Neural cell (in vitro differentiated cells): ENCODE measurements around the gene HCFC2. TPM values are rescaled to one million over a fixed set of nuclear protein-coding genes. Genes with fewer than 3 reads are reported as not detected.
"Not testable (repeated sequence)": the region's sequence is repeated elsewhere in the genome, so short reads cannot be mapped to it uniquely, and the experiment has no call there.

Source experiments
- H2AFZ ChIP-seq: fragments of 200-600, 300-800 bp; sonication (generic), shearing (Covaris generic); 2 replicates; pipeline ENCODE4 v1.6.0; 2014; ENCODE audit warnings: low read depth, mild to moderate bottlenecking, antibody characterized with exemption, low read length, moderate library complexity
- H3F3A ChIP-seq: fragments of 200-600 bp; shearing (Covaris generic); 2 replicates; pipeline ENCODE4 v1.6.1; 2016; ENCODE audit warnings: mild to moderate bottlenecking, moderate library complexity, mixed read lengths, antibody characterized with exemption, low read length; ENCODE audit not compliant: insufficient read depth, poor library complexity, severe bottlenecking
- H3K27ac ChIP-seq: fragments of 200-600, 300-800 bp; sonication (generic), shearing (Covaris generic); 2 replicates; pipeline ENCODE4 v1.5.1; 2014; ENCODE audit warnings: mild to moderate bottlenecking, low read length, moderate library complexity
- H3K27me3 ChIP-seq: fragments of 300-800, 200-600 bp; sonication (generic), shearing (Covaris generic); 2 replicates; pipeline ENCODE4 v1.6.0; 2014; ENCODE audit warnings: mild to moderate bottlenecking, low read depth, low read length, moderate library complexity; ENCODE audit not compliant: insufficient read depth
- H3K36me3 ChIP-seq: fragments of 300-800, 200-600 bp; sonication (generic), shearing (Covaris generic); 2 replicates; pipeline ENCODE4 v1.5.1; 2014; ENCODE audit warnings: mild to moderate bottlenecking, antibody characterized with exemption, low read length, moderate library complexity; ENCODE audit not compliant: insufficient read depth
- H3K4me2 ChIP-seq: fragments of 300-800, 200-600 bp; sonication (generic), shearing (Covaris generic); 2 replicates; pipeline ENCODE4 v1.6.0; 2014; ENCODE audit warnings: mild to moderate bottlenecking, low read length
- H3K4me3 ChIP-seq: fragments of 300-800, 200-600 bp; sonication (generic), shearing (Covaris generic); 2 replicates; pipeline ENCODE4 v1.5.1; 2014; ENCODE audit warnings: mild to moderate bottlenecking, low read length, moderate library complexity
- H3K79me2 ChIP-seq: fragments of 200-600 bp; shearing (Covaris generic); replicated peaks from 2 replicates; pipeline ENCODE4 v1.6.0; 2014; ENCODE audit warnings: mild to moderate bottlenecking, low read length, moderate library complexity; ENCODE audit not compliant: insufficient read depth
- H3K9ac ChIP-seq: fragments of 300-800, 200-600 bp; sonication (generic), shearing (Covaris generic); 2 replicates; pipeline ENCODE4 v1.6.1; 2016; ENCODE audit warnings: mild to moderate bottlenecking, low read length, mixed read lengths
- H3K9me2 ChIP-seq: fragments of 200-600 bp; shearing (Covaris generic); 2 replicates; pipeline ENCODE4 v1.6.1; 2016; ENCODE audit warnings: mild to moderate bottlenecking, low read length, mixed read lengths; ENCODE audit not compliant: insufficient read depth
- H3K9me3 ChIP-seq: fragments of 200-600, 300-800 bp; sonication (generic), shearing (Covaris generic); 2 replicates; pipeline ENCODE4 v1.6.1; 2016; ENCODE audit warnings: mild to moderate bottlenecking, mixed run types, low read length, moderate library complexity, mixed read lengths
- H4K20me1 ChIP-seq: fragments of 200-600 bp; shearing (Covaris generic); 2 replicates; pipeline ENCODE4 v1.6.1; 2016; ENCODE audit warnings: mild to moderate bottlenecking, mixed run types; ENCODE audit not compliant: insufficient read depth
- CTCF ChIP-seq: fragments of 450-650 bp; IDR thresholded peaks from 2 replicates; pipeline ENCODE4 v1.5.1; 2014; ENCODE audit warnings: antibody characterized with exemption, mild to moderate bottlenecking, moderate library complexity; ENCODE audit not compliant: poor library complexity, severe bottlenecking
- EP300 ChIP-seq: fragments of 450-650 bp; conservative IDR thresholded peaks from 2 replicates; pipeline ENCODE4 v1.6.1; 2014; ENCODE audit warnings: antibody characterized with exemption, mild to moderate bottlenecking, moderate library complexity; ENCODE audit not compliant: poor library complexity, severe bottlenecking
- EZH2 ChIP-seq: fragments of 200-600, 300-800 bp; shearing (Covaris generic), sonication (generic); IDR thresholded peaks from 2 replicates; pipeline ENCODE4 v1.6.1; 2014; ENCODE audit warnings: antibody characterized with exemption, low read length, borderline replicate concordance, mild to moderate bottlenecking; ENCODE audit not compliant: insufficient read depth, poor library complexity, severe bottlenecking
- MXI1 ChIP-seq: fragments of 450-650 bp; conservative IDR thresholded peaks from 2 replicates; pipeline ENCODE4 v1.6.1; 2014; ENCODE audit warnings: antibody characterized with exemption, mild to moderate bottlenecking; ENCODE audit not compliant: poor library complexity, severe bottlenecking
- POLR2AphosphoS5 ChIP-seq: IDR thresholded peaks from 2 replicates; pipeline ENCODE4 v1.6.1; 2012
- RAD21 ChIP-seq: fragments of 450-650 bp; conservative IDR thresholded peaks from 2 replicates; pipeline ENCODE4 v1.6.1; 2014; ENCODE audit warnings: antibody characterized with exemption, mild to moderate bottlenecking, moderate library complexity
- REST ChIP-seq: IDR thresholded peaks from 2 replicates; pipeline ENCODE4 v1.6.1; 2012; ENCODE audit warnings: borderline replicate concordance
- SMC3 ChIP-seq: fragments of 450-650 bp; conservative IDR thresholded peaks from 2 replicates; pipeline ENCODE4 v1.6.1; 2014; ENCODE audit warnings: antibody characterized with exemption, mild to moderate bottlenecking, moderate library complexity; ENCODE audit not compliant: poor library complexity
- TAF1 ChIP-seq: IDR thresholded peaks from 2 replicates; pipeline ENCODE4 v1.6.1; 2012; ENCODE audit warnings: low read depth
- polyA plus RNA-seq: library from polyadenylated mRNA; depleted of rRNA; stranded (reverse); fragments of >200 nt; gene quantifications from 2 replicates; pipeline ENCODE4 v1.2.3, GENCODE V29; 2014

HCFC2 gene
- polyA plus RNA-seq, 1 donor from 2014 or later = 62.4 TPM

- no peaks in the 10 kb centered on the region for H3K9me3 ChIP-seq
- no peak overlapping the region for H2AFZ ChIP-seq
- H3K9ac ChIP-seq = no peak overlapping the region
- no peaks in the 10 kb centered on the region for H3F3A ChIP-seq
- H3K4me3 ChIP-seq = no peak overlapping the region
- no peaks in the 10 kb centered on the region for H3K36me3 ChIP-seq
- no peak overlapping the region for H3K27ac ChIP-seq
- no peak for TF ChIP-seq REST
- TF ChIP-seq SMC3 = peak; percentile 4
- no peaks in the 10 kb centered on the region for H3K9me2 ChIP-seq
- no peaks in the 10 kb centered on the region for H3K79me2 ChIP-seq
- no peak overlapping the region for H3K4me2 ChIP-seq
- no peaks in the 10 kb centered on the region for H4K20me1 ChIP-seq
- no peaks in the 10 kb centered on the region for H3K27me3 ChIP-seq
Observed at GRCh38 chr12:104109446-104110271, 45.3 kb downstream of the HCFC2 start.

- not testable (repeated sequence) for H3K79me2 ChIP-seq, H3K36me3 ChIP-seq, H4K20me1 ChIP-seq, H3K4me3 ChIP-seq, H3K9me2 ChIP-seq, H3K27ac ChIP-seq, H3F3A ChIP-seq, H3K27me3 ChIP-seq, H3K9ac ChIP-seq, H3K4me2 ChIP-seq, H3K9me3 ChIP-seq, H2AFZ ChIP-seq
Observed at GRCh38 chr12:104114834-104115586, 50.7 kb downstream of the HCFC2 start.

- no peak overlapping the region for H3K27ac ChIP-seq
- H3K4me3 ChIP-seq = no peak overlapping the region
- TF ChIP-seq EP300 = no peak
- TF ChIP-seq TAF1 = no peak
- no peak for TF ChIP-seq CTCF
- no peak for TF ChIP-seq SMC3
- TF ChIP-seq MXI1 = no peak
- no peak for TF ChIP-seq REST
- no peak for TF ChIP-seq EZH2
- no peak for TF ChIP-seq POLR2AphosphoS5
- no peak for TF ChIP-seq RAD21
Observed at GRCh38 chr12:104115587-104115975, 51.2 kb downstream of the HCFC2 start.

More at GRCh38 chr12:104115587-104115975, 51.2 kb downstream of the HCFC2 start:
- H3K4me2 ChIP-seq = no peak overlapping the region
- H3K9me2 ChIP-seq = no peaks in the 10 kb centered on the region
- no peak overlapping the region for H2AFZ ChIP-seq
- H4K20me1 ChIP-seq = no peaks in the 10 kb centered on the region
- no peaks in the 10 kb centered on the region for H3K9me3 ChIP-seq
- no peak overlapping the region for H3K9ac ChIP-seq
- no peaks in the 10 kb centered on the region for H3K36me3 ChIP-seq
- no peaks in the 10 kb centered on the region for H3K79me2 ChIP-seq
- no peaks in the 10 kb centered on the region for H3F3A ChIP-seq
- no peaks in the 10 kb centered on the region for H3K27me3 ChIP-seq
